RWPE1 (cell line): Measurements from ENCODE around the gene KRTAP16-1.
"Not testable (repeated sequence)": the region's sequence is repeated elsewhere in the genome, so short reads cannot be mapped to it uniquely, and the experiment has no call there.

Source experiments
- CTCF ChIA-PET: fragments of 350-600 bp; sonication (Branson Sonifier 250); formaldehyde crosslinking; extraction: SDS; loops from one replicate; lab custom pipeline; 2021; lab: Yijun Ruan, JAX
- POLR2A ChIA-PET: fragments of 400-600 bp; formaldehyde crosslinking; extraction: SDS; loops from one replicate; lab custom pipeline; 2020; ENCODE audit warnings: antibody characterized with exemption; ENCODE audit not compliant: low non-redundant PET; lab: Yijun Ruan, JAX
- DNase-seq: peaks from one replicate; pipeline ENCODE4 v3.0.0; 2012; ENCODE audit warnings: low spot score
- H3K27ac ChIP-seq: fragments of 450-650 bp; 2 replicates; pipeline ENCODE4 v1.5.1; 2017
- CTCF ChIP-seq: fragments of 450-650 bp; conservative IDR thresholded peaks from 2 replicates; pipeline ENCODE4 v1.5.1; 2017; ENCODE audit warnings: low read depth, mild to moderate bottlenecking

KRTAP16-1 gene

GRCh38 chr17:41287050-41287449 lies 22.1 kb downstream of the KRTAP16-1 start:
- H3K27ac ChIP-seq: no peak overlapping the region
- TF ChIP-seq CTCF: no peak
- CTCF ChIA-PET: no interaction called here
- no peak for DNase-seq
- POLR2A ChIA-PET: interaction anchor here (0.7 kb wide), 1 partner anchor 247 kb away, joined by 3 read pairs; no protein-coding TSS in a partner anchor

- no peak for DNase-seq
Measured at GRCh38 chr17:41284546-41284945, 24.6 kb downstream of the KRTAP16-1 start.

DNA sequence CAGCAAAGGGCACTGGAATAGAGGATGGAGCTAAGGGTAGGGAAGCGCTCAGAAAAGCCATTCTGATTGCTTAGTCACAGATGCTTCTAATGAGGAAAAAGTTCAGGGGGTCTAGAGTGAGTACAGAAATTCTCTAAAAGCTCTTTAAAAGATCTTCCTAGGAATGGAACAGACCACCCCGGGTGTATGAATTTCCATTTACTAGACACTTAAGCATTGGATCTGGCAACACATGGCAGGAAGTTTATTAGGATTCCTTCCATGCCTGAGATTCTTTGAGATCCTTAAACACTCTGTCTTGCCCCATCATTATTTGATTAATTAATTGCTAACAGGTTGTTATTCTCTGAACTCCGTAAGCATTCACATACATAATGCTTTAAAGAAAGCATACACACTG lies 25.1 kb downstream of the KRTAP16-1 start:
- DNase-seq: no peak
- TF ChIP-seq CTCF: no peak
- ChIA-PET CTCF (no interaction called here), POLR2A (no interaction called here)
- H3K27ac ChIP-seq: no peak overlapping the region

More at GRCh38 chr17:41284546-41284945, 24.6 kb downstream of the KRTAP16-1 start:
- TF ChIP-seq CTCF: no peak
- ChIA-PET POLR2A (no interaction called here), CTCF (no interaction called here)
- no peak overlapping the region for H3K27ac ChIP-seq

- TF ChIP-seq CTCF: no peak
- no peak for DNase-seq
- no peak overlapping the region for H3K27ac ChIP-seq
- ChIA-PET CTCF (interaction anchor here (0.6 kb wide), 1 partner anchor 23 kb away, joined by 5 read pairs; no protein-coding TSS in a partner anchor), POLR2A (no interaction called here)
Measured at GRCh38 chr17:41278176-41278955, 30.7 kb downstream of the KRTAP16-1 start.

DNA sequence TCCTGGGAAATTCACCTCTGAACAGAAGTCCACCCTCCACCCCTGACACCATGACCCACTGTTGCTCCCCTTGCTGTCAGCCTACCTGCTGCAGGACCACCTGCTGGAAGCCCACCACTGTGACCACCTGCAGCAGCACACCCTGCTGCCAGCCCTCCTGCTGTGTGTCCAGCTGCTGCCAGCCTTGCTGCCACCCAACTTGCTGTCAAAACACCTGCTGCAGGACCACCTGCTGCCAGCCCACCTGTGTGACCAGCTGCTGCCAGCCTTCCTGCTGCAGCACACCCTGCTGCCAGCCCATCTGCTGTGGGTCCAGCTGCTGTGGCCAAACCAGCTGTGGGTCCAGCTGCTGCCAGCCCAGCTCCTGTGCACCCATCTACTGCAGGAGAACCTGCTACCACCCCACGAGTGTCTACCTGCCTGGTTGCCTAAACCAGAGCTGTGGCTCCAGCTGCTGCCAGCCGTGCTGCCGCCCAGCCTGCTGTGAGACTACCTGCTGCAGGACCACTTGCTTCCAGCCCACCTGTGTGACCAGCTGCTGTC lies 33.4 kb downstream of the KRTAP16-1 start, which contains the start of gene KRTAP9-7:
Gene KRTAP9-7, plus strand, starts transcription at position 51 of the 543 bp plus-strand sequence. Its CDS starts 0 bp downstream, at position 51.
- H3K27ac ChIP-seq, DNase-seq, CTCF ChIA-PET: not testable (repeated sequence)
- POLR2A ChIA-PET: interaction anchor here (0.6 kb wide), 1 partner anchor 1825 kb away, joined by 4 read pairs; the partner anchor contains the start of gene MED1

GRCh38 chr17:41271858-41272257 lies 37.3 kb downstream of the KRTAP16-1 start:
- CTCF ChIA-PET: no interaction called here
- POLR2A ChIA-PET: no interaction called here
- no peak overlapping the region for H3K27ac ChIP-seq
- no peak for DNase-seq
- TF ChIP-seq CTCF: no peak

- POLR2A ChIA-PET, CTCF ChIA-PET, H3K27ac ChIP-seq, DNase-seq: not testable (repeated sequence)
Measured at GRCh38 chr17:41271323-41271722, 37.8 kb downstream of the KRTAP16-1 start.
